NCI-H1436 treated with DMSO at 0.1 percent for 48 hours (cell line): ENCODE data around the gene CRTAC1.

Experiments used
- DNase-seq: peaks from one replicate; lab custom pipeline; 2025; lab: John Stamatoyannopoulos, UW

Gene CRTAC1

DNA sequence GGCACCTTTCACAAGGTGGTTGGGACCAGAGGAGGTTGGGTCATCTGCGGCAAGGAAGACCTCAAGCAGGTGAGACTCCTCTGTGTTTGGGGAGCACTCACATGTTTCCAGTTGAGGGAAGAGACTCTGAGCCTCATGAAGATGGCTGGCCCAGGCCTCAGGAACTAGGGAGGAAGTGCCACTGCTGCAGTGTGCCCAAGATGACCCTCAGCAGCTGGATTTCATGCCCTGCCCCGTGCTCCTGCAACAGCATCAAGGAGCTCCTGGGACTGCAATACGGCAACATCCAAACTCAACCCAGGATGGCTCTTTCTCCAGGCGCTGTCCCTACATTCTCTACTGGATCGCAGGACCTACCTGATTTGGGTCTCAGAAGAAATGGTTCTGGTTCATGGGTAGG, 106.9 kb downstream of the CRTAC1 start:
- DNase-seq, result no peak

DNA sequence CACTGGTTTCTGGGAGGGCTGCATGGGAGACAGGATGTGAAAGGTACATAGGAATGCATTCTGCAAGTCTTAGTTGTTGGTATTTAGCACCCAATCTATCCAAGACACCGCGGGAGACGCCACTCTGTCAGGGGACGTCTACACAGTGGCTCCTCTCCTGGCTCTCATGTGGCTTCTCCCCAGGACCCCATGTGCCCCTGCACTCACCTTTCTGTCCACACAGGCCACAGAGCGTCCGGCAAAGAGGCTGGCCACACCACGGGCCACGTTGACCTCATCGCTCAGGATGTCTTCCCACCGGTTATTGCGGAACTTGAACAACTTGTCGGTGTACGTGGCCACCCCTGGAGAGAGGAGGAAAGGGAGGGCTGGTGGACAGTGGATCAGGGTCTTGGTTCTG, 107.4 kb downstream of the CRTAC1 start:
- DNase-seq, result no peak

DNA sequence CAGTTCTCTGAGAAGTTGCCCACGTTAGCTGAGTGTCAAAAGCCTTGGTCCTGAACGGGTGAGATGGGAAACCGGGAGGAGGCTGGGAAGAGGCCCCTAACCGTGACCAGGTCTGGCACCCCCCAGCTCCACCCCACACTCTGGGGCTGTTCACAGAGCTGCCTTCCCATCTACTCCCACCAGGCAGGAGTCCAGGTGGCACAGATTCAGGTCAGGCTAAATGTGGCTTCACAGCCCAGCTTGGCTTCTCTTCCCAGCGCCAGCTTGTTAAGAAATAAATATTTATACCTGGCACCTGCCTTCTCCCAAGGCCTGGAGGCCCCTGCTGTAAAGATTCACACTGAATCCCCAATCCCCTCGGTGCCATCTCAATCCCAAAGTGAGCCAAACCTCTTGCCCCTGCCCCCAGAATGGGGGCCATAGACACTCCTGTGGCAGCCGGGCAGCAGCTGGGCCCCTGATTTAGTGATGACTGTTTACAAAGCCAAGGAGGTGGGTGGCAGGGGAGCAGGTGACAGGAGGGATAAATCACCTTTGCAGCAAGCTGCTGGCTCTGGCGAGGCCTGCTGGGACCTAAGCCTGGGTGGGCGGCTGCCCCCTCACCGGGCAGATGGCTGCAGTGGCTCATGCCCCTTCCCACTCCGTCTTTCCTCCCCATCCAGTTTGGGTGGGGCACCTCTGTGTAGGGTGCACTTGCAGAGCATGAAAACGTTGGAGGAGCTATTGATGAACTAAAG, 108.2 kb downstream of the CRTAC1 start:
- DNase-seq, result no peak

DNA sequence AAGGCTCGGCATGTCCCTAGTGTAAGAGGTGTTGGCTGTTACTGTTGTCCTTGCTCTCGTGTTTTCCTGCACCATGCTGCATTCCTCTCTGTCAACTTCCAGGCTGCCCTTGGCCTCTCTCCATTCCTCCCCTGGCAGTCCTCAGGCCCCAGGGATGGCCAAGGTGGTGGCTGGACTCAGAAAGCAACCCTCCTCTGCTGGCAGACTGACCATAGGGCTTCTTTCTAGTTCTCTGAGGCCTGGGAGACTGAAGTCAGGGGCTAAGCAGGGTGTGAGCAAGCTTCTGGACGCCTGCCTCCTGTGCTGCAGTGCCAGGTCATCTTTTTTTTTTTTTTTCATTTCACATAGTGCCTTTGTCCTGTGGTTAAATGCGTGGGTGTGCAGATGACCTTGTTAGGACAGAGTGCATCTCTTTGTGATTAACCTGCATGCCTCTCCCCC, 108.8 kb downstream of the CRTAC1 start:
- DNase-seq, result no peak

DNA sequence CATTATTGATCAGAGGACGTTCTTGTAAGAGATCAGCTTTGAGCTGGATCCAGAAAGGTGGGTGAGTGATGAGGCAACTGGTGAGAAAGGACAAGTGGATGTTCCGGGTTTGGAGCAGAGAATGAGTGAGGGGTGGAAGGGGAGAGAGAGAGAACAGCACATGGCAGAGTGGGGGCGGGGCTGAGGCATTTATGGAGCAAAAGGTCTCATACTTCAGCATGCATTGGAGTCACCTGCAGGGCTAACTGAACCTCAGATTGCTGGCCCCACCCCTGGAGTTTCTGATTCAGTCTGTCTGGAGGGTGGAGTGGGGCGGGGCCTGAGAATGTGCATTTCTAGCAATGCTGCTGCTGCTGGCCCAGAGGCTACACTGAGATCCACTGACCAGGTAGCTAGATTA, 109.6 kb downstream of the CRTAC1 start:
- DNase-seq, result no peak

DNA sequence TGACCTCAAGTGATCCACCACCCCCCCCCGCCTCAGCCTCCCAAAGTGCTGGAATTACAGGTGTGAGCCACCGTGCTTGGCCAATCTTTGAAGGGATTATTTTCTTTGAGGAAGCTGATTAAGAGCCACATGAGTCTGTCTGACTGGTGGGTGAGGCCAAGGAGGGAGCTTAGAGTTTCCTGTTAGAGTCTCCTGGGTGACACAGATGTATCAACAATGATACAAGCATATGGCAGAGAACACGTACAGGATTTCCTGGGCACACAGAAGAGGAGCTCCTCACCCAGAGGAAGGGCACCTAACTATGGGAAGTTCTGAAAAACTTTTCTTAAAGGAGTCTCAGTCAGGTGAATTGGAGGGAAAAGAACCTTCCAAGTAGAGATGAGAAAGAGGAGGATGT, 111.4 kb downstream of the CRTAC1 start:
- no peak for DNase-seq

DNA sequence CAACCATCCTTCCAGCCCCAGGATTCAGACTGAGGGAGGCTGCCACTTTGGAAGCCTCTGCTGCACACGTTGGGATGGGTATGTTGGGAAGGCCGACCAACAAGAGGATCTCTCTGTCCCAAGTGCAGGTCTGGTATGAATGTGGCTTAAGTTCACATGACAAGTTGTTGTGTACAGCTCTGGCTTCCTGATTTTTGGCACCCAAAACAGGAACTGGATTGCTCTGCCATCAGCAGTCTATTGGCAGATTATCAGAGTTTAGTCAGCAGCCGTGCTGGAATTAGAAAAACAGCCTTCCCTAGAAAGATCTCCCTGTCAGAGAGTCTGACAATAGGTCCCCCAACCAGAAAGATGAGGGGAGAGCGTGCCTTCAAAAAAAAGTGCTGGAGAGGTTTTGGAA, 113.8 kb downstream of the CRTAC1 start:
- DNase-seq, result no peak

DNA sequence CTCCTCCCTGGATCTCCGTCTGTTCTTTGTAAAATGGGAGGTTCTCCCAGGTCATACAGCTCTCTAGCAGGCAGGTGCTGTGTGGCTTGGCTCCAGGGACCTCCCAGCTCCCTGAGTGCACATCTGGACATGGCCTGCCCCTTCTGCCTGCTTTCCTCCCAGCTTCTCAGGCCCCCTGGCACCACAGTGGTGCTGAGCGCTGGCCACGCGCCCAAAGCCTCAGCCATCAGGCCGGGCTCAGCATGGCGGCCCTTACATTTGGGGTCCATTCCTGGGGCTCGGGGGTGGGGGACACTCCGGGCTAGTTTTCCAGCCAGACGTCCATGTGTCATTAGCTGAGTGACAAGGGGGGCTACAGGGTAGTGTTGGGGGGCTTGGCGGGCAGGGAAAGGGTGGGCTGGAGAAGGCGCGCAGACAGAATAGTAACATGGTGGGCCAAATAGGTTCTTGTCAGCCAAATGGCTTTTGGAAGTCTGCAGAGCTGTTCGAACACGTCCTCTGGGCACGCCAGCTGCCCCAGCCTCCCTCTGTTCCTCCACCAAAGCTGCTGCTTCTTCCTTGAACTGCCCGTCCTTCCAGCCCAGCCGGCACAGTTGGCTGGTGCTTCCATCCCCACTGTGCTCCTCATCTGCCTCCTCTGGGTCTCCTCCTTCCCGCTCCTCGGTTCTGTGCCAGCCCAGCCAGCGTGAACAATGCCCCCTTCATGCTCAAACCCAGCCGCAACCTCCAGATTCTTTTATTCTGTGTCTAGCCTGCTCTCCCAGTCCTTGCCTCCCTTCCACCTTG, 114.9 kb downstream of the CRTAC1 start:
- DNase-seq, result no peak

DNA sequence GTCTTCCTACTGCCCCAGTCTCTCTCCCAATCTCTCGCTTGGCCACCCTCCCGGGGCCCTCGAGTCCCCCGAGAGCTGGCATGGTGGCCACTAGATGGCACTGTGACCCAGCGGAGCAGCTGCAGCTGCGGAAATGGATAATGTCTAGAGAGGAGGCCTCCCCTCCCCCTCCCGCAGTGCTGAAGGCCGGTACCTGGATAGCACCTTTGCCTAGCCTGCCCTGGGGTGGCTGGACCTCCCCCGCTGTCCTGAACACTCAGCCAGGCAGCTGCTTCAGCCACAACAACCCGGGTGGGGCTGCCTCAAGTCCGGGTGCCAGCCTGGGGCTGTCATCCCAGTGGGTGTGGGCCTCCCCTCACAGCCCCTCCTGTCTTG, 115.6 kb downstream of the CRTAC1 start:
- DNase-seq, result peak; percentile 22

DNA sequence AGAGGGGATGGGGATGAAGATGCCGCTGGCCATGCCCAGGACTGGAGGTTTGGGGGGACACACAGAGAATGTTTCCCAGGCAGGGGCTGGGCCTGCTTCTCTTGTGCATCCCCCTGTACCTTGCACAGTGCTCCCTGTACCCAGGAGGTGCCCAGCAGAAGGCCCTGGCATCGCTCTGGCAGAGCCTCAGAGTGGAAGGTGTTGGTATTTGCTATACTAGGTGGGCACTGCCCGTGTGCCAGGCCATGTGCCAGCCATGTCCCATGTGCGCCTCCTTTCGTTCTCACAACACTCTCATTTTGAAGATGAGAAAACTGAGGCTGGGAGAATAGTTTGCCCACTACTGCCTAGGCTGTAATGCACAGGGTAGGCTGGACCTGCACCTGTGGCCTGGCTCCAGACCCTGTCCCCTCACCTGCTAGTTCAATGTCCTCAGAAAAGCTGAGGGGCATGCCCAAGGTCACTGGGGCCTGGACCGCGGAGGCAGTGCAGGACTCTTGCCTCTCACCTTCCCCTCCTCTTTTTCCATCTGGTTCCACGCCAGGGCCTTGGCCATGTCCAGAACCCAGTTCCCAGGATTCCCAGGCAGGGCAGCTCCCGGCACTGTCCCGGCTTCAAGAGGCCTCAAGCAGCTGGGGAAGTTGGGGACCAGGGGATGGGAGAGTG, 116.1 kb downstream of the CRTAC1 start:
- no peak for DNase-seq

DNA sequence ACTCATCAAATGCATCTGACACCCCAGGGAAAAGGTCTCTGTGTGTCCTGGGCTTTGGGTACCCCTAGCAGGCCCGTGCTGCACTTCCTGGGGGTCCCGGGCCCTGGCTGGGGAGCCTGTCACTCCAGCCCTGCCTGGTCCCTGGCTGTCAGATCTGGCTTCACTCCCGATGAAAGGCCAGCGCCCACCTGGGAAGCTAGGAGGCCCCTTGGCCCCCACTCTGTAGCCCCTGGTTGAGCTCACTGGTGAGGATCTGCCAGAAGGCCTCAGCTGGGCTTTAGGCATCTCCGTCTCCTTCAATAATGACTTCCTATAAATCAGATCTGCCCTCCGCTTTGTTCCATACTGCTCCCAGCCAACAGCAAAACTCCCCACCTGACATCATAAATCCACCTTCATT, 116.8 kb downstream of the CRTAC1 start:
- no peak for DNase-seq

DNA sequence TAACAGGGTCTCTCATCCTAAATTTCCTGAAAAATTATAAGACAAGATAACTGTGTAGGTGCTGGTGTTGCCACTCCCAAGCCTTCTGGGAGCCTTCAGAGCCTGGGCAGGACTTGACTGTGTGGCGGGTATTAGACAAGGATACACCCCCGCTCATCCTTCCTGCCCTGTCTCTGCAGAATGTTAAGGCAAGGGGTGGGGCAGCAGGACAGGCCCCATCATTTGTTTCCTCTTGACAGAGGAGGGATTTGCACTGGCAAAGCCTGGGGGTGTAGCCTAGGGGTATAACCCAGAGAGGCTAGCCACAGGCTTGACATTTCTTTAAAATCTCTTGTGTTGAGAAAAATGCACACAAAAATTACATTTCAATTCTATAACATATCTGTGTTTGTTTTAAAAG, 117.2 kb downstream of the CRTAC1 start:
- no peak for DNase-seq

DNA sequence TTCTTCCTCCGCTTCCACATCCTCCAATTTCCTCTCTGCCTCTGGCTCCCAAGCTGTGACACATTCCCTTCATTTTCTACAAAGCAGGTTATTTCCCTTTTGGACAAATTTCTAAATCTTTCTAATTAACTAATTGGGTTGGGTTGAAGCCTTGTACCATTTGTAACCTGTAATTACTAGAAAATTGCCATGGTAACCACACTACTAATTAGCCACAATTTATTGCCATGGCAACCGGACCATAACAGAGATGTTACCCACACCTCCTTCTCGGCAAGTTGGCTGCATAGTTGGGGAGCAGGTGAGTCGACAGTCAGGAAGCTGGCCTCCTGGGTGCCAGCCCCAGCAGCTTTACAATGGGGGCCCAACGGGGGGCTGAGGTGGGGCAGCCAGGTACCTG, 119.2 kb downstream of the CRTAC1 start:
- DNase-seq, result no peak

DNA sequence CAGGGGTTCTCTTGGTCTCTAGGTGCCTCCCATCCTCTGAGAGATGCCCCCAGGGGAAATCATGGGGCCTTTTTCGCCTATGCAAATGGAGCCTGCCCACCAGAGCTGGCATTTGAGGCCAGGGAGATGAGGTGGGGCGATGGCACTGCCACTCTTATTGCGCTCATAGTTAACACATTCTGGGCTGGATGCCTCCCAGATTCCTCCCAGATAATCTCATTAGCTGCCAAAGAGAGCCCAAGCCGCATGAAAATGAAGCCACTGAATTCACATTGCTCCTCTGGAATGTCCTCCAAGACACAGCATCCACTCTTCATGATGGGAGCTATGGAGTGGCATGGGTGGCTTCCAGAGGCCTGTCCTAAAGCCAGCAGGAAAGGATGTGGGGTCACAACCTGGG, 119.8 kb downstream of the CRTAC1 start:
- no peak for DNase-seq

DNA sequence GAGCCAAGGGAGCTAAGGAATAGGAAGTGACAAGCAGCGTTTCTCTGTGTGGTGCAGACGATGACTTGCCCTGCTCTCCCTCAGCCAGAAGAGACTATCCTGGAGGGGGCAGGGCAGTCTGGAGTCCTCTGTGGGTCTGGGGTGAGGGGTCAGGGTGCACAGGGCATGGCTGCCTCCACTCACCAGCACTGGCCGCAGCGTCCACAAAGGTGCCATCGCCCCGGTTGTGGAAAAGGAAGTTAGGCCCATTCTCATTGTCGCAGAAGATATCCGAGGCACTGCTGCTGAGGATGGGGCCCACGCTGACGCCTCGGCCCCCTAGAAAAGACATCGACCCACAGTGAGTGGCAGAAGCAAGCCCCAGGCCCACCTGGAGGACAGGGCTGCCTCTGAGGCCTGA, 122.6 kb downstream of the CRTAC1 start:
- no peak for DNase-seq

DNA sequence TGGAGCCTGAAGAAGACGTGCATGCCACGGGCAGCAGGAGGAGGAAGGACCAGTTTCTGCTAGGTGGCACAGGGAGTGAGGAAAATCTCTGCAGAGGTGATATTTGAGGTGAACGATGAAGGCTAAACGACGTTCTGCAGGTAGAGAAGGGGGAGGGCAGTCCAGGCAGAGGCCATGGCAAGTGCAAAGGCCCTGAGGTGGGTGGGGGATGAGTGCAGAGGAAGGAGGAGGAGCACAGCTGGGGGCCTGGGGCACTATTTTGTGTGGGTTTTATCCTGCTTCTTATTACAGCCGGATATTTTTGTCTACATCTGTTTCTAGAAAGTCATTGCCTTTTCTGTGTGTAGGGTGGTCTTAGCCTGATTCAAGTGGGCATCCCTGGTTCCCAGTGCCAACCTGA, 123.2 kb downstream of the CRTAC1 start:
- no peak for DNase-seq

DNA sequence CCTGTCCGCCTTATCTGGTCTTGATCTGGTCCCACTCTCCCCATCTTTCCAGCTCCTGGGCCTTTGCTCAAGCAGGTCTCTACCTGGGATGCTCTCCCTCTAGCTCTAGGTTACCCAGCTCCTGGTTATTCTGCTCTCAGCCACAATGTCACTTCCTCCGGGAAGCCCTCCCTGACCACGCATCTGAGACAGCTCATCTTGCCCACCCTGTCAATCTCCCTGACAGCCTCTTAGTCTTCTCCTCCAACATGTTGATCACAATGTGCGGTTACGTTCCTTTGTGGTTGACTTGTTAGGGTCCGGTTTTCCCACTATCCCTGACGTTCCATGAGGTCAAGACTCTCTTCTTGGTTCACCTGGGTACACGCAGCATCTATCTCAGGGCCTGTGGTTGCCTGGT, 125.1 kb downstream of the CRTAC1 start:
- no peak for DNase-seq

DNA sequence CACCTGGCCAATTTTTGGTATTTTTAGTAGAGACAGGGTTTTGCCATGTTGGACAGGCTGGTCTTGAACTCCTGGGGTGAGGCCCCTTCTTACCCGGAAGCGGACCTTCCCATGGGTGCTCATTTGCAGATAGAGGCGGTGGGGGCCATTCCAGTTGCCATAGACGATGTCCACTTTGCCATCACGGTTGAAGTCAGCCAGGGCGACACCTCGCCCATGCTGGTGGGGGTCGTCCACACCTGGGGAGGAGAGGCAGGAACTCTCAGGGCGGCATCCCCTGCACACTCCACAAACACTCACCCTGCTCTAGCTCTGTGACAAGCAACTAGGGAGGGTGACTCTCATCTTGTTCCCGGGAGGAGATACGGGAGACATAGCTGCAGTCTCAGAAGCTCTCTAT, 125.8 kb downstream of the CRTAC1 start:
- no peak for DNase-seq

DNA sequence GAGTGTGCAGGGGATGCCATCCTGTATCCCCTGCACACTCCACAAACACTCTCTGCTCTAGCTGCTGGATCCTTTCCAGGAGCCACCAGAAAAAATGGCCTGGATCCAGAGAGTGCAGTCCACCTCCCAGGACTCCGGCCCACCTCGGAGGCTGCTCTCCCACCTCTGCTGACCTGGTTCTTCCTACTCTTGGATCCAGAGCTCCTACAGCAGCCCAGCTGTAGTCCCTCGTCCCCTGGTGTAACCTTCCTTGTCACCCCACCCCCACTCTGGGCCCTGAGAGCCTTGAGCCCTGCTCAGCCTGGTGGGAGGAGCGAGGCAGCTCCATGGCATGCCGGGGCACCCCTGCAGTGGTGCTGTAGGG, 126.4 kb downstream of the CRTAC1 start:
- no peak for DNase-seq

DNA sequence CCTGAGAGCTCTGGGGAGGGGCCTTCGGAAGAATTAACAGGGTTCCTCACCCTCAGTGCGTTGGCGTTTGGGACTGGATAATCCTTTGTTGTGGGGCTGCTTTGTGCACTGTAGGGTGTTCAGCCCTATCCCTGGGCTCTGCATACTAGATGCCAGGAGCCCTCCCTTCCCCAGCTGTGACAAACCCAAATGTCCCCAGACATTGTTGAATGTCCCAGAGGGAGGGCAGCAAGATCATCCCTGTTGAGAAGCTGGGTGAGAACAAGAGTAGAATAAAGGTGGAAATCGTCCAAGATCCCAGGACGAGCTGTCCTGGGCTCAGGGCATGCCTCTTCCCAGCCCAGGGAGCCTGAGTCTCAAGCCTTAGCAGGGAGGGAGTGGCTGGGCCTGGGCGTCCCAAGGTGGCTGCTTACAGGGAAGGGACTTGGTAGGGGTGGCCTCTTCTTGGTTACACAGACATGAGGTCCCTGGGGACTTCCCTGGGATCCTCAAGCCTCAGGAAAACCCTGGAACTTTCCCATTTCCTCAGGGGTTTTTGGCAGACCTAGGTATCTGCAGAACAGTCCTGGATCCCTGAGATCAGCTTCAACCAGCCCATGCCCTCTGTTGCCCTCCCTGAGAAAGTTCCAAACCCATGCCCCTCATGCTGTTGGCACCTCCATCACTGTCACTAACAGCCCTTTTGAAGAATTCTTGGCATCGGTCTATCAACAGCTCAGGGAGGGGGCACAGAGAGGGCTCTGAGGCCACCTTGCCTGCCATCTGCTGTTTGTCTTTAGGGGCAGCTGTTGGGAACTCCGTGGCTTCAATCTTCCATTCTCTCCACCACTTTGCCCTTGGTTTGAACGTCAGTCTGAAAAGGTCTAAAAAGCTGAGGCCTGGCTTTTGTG, 127.0 kb downstream of the CRTAC1 start:
- no peak for DNase-seq

DNA sequence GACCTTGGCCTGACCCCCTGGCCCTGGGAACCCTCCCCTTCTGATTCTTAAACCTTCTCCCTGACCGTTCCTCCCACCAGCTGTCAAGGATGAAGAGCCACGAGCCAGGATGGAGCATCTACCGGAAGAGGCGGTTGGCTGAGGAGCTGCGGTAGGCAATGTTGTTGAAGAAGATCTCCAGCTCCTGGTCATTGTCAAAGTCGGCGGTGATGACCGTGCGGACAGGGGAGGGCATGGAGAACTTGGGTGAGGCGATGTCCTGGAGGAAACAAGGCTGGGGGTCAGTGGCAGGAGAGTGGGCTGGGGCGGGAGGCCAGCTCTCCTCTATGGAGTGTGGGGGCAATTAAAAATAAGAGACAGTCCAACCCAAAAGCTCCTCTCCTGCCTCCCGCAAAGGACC, 129.0 kb downstream of the CRTAC1 start:
- DNase-seq, result no peak

DNA sequence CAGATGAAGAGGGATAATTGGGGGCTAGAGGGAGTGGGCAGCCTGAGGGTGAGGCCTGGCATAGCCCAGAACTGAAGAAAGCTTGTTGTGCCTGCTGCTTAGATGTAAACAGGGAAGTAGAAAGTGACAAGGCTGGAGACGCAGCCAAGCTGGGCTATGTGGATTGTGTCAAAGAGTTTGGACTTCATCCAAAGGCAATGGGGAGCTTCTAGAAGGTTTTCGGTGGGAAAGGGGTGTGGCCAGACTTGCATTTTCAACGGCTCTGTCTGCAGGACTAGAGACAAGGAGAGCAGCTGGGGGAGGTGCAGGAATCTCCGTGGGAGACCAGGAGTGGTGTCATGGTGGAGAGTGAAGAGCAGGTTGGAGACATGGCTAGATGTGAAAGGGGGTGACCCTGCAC, 132.0 kb downstream of the CRTAC1 start:
- no peak for DNase-seq
